GM18507 (cell line): ENCODE results near the gene NPC2.
"Not testable (repeated sequence)": the region's sequence is repeated elsewhere in the genome, so short reads cannot be mapped to it uniquely, and the experiment has no call there.

Experiments used
- DNase-seq: peaks from one replicate; pipeline ENCODE4 v3.0.0; 2011; ENCODE audit warnings: low read depth; ENCODE audit not compliant: insufficient read length; ENCODE audit errors: extremely low spot score
- FAIRE-seq: peaks from 2 replicates; lab custom pipeline; 2011; peaks lifted over from hg19 to GRCh38; lab: Jason Lieb, UNC

The NPC2 gene

DNA sequence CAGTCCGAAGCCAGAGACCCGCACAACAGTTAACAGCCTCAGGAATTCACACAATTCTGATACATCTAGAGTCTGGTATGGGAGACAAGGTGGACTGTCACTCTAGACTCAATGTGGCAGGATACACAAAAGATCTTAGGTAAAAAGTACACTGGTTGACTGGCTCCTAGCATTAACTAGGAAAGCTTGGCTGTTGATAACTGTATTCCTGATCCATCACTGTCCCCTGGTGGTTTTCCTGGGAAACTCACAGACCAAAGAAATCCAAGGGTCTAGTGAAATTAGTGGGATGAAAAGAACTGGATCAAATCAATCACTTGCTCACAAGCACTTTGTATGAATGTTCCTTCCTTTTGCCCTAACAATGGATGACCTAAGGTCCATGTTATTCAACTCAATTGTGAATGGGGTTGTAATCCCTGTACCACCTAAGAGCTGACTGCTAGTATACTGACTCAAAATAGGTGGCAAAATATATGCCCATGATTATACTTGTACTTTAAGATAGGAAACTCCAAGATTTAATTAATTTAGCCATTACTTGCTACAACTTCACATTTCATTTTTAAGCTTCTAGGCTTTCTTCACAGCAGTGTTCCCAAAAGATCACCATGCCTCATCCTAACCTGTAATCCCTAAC lies 14.0 kb downstream of the NPC2 start:
- DNase-seq (no peak), FAIRE-seq (peak; percentile 9)

DNA sequence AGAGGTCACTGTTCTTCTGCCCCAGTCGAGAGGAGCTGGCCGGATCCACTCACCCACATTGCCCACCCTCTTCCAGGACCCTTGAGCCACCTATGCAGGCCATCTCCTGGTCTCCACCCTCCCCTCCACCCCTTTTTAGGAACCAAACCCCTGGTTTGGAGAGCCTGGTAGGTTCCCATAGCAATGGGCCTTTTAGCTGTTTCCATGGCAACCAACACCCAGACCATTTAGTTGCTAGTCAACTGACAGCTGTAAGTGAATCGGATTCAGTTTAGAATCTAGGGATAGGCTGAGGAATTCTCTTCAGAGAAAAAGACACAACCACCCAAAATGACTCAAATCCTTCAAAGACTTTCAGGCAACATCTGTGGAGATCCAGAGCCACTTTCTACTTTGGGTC lies 16.5 kb downstream of the NPC2 start:
- no peak for FAIRE-seq
- no peak for DNase-seq

DNA sequence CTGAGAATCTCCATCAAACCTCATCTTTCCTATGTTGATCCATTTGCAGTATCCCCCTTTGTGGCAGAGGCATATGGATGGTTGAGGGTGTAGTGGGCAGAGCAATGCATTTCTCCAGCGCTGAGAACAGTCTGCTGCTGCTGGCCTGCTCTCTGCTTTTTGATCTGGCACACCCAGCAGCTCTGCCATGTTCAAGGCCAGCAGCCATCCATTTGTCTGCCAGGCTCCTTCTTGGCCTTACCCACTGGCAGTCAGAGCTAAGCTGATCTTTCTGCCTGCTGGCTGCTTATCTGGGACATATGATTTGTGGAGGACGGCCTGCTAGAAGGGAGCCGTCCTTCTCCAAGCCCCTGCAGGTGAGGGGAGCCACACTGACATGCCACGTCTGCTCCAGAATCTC lies 17.0 kb downstream of the NPC2 start:
- FAIRE-seq = no peak
- DNase-seq = no peak

DNA sequence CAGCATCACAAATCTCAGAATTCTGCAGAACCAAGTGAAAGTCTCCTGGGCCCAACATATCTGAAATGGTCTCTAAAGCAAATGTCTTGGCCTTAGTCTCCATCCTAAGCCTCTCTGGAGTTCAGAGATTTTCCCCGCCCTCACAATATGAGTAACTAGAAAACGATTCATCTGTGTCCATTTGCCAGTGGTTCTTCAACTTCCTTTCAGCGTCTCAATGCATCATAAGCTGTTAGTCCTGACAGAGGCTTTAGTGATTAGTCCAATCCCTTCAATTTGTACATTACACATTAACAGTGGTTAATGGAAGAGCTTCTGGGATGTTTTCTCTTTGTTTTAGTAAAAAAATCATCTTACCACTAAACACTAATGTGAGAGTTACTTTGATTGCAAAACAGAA lies 17.4 kb downstream of the NPC2 start:
- DNase-seq (no peak), FAIRE-seq (no peak)

DNA sequence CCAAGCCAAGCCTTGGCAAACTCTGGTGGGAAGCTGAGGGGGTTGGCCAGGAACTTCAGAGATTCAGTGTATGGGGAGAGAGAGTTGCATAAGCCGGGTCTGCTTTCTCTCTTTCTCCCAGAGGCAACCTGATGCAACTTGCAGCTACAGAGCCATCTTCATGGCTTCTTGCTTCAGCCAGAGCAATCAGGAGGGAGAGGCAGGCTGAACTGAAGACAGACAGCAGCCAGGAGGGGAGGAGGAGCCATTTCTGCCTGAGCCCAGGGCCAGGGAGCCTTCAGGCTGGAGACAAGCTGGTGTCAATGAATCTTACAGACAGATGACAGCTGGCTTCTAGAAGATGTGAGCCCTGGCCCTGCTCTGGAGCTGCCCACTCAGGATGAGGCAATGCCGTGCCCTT lies 18.7 kb downstream of the NPC2 start:
- FAIRE-seq (no peak), DNase-seq (no peak)

GRCh38 chr14:74472601-74473000 lies 20.5 kb downstream of the NPC2 start:
- FAIRE-seq (no peak), DNase-seq (no peak)

- no peak for DNase-seq
- FAIRE-seq = no peak
Observed at GRCh38 chr14:74469548-74470518, 23.3 kb downstream of the NPC2 start.

- no peak for FAIRE-seq
- DNase-seq = no peak
Observed at GRCh38 chr14:74468513-74468912, 24.6 kb downstream of the NPC2 start.

- FAIRE-seq (no peak), DNase-seq (no peak)
Observed at GRCh38 chr14:74465335-74465734, 27.8 kb downstream of the NPC2 start.

DNA sequence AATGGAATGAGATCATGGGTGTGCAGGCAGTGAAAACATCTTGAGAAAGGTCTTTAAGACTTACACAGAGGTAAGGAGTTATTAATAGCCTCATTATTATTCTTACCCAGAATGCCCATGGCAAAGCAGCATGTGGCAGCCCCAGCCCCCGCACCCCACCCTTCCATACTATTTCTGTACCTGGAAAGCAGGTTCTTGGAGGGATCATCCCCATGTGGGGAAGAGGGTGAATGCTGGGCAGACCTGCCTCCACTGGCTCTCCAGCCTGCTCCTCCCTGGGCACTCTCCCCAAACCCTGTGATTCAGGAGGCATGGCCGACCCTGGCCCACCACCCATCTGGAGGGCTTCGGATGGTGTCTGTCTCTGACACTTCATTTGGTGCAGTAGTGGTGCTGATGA lies 28.3 kb downstream of the NPC2 start:
- FAIRE-seq = no peak

GRCh38 chr14:74463697-74464096 lies 29.4 kb downstream of the NPC2 start:
- DNase-seq = no peak
- FAIRE-seq = no peak

More for the DNA sequence above, 28.3 kb downstream of the NPC2 start:
- DNase-seq = no peak

DNA sequence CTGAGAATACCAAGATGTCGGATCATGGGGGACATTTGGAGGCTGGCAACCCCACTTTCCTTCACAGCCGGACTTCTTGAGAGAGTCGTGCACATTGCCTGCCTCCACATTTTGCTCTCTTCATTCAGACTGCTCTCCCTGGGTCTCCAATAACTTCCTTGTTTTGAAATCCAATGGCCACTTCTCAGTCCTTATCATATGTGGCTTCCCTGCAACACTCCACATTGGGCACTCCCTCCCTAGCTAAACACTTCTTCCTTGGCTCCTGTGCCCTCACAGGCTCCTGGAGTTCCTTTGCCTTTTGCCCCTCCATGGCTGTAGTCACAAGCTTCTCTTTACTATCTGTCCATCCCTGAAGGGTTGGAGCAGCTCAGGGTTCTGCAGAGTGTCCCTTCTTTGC lies 30.1 kb downstream of the NPC2 start:
- DNase-seq (no peak), FAIRE-seq (no peak)

DNA sequence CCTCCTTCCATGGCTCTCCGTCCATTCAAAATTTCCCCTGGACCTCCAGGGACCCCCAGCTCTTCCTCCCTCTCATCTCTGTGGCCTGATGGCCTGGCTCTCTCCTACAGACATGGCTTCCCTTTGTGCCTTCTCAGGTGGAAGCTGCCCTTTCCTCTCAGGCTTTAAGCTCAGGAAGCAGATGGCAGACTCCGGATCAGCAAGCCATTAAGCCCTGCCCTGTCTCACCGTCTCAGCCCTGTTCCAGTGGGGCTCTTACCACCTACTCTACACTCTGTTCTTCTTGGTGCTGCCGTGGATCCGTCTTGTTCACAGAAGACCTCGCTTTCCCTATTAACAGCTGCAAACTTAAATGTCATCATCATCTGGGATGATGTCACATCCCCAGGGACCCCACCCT lies 33.1 kb downstream of the NPC2 start:
- no peak for FAIRE-seq
- DNase-seq = no peak

DNA sequence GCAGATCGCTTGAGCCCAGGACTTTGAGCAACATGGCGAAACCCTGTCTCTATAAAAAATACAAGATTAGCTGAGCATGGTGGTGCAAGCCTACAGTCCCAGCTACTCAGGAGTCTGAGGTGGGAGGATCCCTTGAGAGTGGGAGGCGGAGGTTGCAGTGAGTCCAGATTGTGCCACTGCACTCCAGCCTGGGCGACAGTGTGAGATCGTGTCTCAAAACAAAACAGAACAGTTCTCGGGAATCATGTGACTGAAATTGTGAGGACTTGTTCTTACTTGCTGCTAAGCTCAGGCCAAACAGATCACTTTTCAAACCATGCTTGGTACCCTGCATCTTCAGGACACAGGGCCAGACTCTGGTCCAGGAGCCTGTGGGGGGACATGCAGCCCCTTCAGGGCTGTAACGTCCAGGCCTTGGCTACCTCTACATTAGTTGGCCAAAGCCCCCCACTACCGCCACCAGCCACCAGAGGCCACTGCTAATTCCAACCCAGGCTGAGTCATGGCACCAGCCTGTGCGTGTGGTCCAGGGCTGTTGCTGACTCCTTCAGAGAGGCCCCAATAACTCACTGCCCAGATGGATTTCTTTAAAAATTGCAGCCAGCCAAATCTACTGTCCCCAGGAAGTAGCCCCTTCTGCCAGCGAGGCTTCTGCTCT lies 33.7 kb downstream of the NPC2 start:
- DNase-seq (no peak), FAIRE-seq (peak; percentile 72)

GRCh38 chr14:74457565-74457895 lies 35.6 kb downstream of the NPC2 start:
- FAIRE-seq (no peak), DNase-seq (no peak)

DNA sequence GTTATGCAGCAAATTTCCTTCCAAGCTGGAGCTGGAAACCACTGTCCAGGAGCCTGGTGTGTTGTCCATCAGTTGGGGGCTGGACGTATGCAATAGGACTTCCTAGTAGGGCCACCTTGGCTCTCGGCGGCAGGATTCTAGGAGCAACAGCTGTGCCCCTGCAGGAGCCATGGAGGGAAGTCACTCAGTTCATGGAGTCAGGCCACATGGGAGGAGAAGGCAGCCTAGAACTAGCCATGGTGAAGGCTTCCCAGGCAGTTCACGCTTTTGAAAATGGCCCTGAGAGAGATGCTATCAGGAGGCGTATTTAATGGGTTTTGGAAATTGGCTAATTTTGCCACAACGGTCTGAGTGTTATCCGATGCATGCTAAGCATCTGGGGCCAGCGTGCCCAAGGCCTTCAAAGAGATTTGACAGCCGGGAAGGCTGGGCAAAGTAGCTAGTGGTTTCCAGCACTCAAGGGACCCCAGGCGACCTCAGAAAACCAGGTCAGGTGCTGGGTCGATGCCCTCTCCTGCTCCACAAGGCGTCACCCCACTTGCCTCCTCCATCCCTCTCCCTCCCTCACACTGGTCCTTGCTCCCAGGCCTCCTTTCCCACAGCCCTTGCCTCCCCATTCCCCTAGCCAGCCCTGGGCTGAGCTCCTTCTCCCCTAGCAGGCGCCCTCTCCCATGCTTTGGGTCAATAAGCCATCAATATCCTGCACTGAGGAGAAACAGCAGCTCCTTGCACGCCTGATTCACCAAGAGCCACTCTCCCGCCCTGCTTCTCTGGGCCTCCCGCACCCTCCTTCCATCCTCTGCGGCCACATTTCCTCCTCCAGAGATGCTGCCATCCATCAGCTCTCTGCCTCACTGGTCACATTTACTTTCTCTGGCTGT lies 36.2 kb downstream of the NPC2 start:
- FAIRE-seq = no peak

DNA sequence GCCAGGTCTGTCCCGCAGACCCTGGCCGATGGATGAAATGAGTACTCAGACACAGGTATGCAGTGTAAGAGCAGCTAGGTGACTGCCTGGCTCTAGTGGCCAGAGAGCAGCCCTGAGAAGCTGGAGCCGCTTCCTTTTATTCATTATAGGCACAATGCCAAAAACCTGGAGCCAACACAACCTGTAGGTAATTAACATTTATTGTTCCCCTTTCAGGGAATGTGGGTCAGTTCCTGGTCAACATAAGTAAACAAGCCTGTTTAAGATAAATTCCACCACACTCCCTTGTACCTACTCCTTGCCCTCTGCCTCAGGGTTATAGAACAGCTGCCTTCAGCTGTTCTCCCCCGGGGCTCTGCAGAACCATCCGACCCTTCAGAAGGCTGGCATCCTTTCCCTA lies 38.7 kb downstream of the NPC2 start:
- DNase-seq, FAIRE-seq: not testable (repeated sequence)

More for the DNA sequence above, 36.2 kb downstream of the NPC2 start:
- no peak for DNase-seq

DNA sequence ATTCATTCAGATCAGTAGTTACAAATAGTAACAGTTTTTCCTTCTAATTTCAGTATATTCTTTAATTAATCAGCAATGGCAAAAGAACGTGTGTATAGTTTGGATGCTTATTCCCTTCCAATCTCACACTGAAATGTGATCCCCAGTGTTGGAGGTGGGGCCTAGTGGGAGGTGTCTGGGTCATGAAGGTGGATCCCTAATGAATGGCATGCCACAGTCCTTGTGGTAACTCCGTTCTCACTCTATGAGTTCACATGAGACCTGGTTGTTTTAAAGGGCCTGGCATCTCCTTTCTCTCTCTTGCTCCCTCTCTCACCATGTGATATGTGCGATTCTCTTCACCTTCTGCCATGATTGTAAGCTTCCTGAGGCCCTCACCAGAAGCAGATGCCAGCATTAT lies 48.2 kb downstream of the NPC2 start:
- DNase-seq (no peak), FAIRE-seq (no peak)

- DNase-seq (no peak), FAIRE-seq (no peak)
Observed at GRCh38 chr14:74442757-74443156, 50.3 kb downstream of the NPC2 start.

GRCh38 chr14:74441113-74441512 lies 52.0 kb downstream of the NPC2 start:
- no peak for DNase-seq

More at GRCh38 chr14:74441113-74441512, 52.0 kb downstream of the NPC2 start:
- no peak for FAIRE-seq
